Neural cell (in vitro differentiated cells): ENCODE measurements around the gene CMYA5.

Source experiments
- EZH2 ChIP-seq: fragments of 200-600, 300-800 bp; shearing (Covaris generic), sonication (generic); IDR thresholded peaks from 2 replicates; pipeline ENCODE4 v1.6.1; 2014; ENCODE audit warnings: antibody characterized with exemption, low read length, borderline replicate concordance, mild to moderate bottlenecking; ENCODE audit not compliant: insufficient read depth, poor library complexity, severe bottlenecking
- RAD21 ChIP-seq: fragments of 450-650 bp; conservative IDR thresholded peaks from 2 replicates; pipeline ENCODE4 v1.6.1; 2014; ENCODE audit warnings: antibody characterized with exemption, mild to moderate bottlenecking, moderate library complexity
- TF ChIP-seq, protein P1 (sequence below): fragments of 450-650 bp; IDR thresholded peaks from 2 replicates; pipeline ENCODE4 v1.5.1; 2014; ENCODE audit warnings: antibody characterized with exemption, mild to moderate bottlenecking, moderate library complexity; ENCODE audit not compliant: poor library complexity, severe bottlenecking

DNA sequence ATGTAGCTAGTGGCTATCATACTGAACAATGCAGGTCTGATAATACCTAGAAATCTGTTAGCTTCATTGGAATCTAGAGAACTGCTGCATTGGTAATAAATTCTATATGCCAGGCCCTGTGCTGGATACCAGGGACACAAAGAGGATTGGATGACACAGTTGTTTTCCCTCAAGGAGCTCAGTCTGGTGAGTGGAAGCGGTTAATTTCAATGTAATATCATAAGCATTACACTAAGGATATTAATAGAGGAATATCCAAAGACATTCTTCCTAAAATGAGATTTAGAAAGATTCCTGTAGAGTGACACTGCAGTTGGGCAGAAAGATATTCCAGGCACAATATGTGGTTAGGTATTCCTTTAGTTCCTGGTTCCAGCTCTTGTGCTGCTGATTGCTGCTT, 5.9 kb downstream of the CMYA5 start:
- TF ChIP-seq, protein P1, sequence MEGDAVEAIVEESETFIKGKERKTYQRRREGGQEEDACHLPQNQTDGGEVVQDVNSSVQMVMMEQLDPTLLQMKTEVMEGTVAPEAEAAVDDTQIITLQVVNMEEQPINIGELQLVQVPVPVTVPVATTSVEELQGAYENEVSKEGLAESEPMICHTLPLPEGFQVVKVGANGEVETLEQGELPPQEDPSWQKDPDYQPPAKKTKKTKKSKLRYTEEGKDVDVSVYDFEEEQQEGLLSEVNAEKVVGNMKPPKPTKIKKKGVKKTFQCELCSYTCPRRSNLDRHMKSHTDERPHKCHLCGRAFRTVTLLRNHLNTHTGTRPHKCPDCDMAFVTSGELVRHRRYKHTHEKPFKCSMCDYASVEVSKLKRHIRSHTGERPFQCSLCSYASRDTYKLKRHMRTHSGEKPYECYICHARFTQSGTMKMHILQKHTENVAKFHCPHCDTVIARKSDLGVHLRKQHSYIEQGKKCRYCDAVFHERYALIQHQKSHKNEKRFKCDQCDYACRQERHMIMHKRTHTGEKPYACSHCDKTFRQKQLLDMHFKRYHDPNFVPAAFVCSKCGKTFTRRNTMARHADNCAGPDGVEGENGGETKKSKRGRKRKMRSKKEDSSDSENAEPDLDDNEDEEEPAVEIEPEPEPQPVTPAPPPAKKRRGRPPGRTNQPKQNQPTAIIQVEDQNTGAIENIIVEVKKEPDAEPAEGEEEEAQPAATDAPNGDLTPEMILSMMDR: no peak
- TF ChIP-seq EZH2: no peak
- TF ChIP-seq RAD21: no peak
